Endometrium (tissue), 2 donors: ENCODE data around the gene ELAPOR1.

Experiments
- FAIRE-seq: peaks from 2 replicates; lab custom pipeline; 2012; peaks lifted over from hg19 to GRCh38; lab: Jason Lieb, UNC
- donor health status: control.
- donor health status: control.

ELAPOR1 gene

DNA sequence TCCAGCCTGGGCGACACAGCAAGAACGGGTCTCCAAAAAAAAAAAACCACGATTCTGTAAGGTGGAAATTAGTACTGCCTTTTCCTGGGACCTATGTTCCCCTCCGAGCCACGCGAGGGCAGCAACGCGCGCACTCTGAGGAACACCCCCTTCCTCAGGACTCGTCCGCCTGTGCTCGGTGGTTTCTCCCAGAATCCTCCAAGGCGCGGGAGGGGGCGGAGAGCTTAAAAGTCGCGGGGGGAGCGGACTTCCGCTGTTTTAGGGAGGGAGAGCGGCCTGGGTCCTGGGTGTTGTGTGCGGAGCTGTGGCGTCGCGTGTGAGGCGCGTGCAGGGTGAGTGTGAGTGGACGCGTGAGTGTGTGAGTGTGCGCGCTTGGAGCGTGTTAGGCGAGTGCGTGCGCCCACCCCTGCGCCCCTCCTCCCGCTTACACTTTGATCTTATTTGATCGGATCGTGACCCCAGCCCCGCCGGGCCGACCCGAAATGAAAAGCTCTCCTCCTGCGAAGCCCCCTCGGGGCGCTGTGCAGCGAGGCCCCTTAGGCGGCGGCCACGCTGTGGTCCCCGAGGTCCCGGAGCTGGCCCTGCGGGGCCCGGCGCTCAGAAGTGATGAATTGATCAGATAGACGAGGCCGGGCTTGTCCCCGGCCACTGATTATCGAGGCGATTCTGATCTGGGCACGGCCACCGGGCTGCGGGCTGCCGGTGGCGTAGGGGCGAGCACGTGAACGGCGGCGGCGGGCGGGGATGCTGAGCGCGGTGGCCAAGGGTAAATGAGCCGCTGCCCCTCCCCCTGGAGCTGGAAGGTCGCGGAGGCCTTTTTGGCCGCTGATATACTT lies 13.8 kb upstream of the ELAPOR1 start:
- FAIRE-seq, result peak; percentile 83

DNA sequence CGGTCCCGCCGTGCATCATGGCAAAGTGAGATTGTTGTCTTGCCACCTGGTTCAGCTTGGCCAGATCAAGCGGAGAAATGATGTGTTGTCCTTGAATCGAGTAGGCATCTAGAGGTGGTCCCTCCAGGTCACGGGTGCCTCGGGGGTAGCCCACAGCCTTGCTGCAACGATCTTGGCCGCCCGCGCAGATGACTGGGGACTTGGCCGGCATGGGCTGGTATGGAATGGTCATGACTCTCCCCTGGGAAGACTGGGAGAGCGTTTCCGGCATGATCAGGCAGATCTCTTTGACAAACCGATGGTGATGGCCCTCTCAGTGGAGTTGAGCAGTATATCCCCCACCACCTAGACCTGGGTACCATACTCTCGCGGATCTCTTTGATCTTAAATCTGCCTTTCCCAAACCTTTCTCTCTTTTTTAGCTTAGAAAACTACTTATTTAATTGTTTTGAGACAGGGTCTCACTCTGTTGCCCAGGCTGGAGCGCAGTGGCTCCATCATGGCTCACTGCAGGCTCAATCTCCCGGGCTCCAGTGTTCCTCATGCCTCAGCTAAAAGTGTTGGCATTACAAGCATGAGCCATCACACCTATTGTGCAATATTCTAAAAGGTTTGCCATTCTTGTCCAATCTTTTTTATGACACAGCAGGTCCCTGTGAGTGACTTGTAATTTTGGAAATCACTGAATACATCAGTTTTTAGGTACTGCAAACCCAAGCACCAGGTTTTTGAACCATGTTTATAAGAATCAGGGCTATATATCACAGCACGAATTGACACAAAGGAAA lies 9.4 kb upstream of the ELAPOR1 start:
- no peak for FAIRE-seq

GRCh38 chr1:109105881-109106280 lies 8.0 kb upstream of the ELAPOR1 start:
- no peak for FAIRE-seq

DNA sequence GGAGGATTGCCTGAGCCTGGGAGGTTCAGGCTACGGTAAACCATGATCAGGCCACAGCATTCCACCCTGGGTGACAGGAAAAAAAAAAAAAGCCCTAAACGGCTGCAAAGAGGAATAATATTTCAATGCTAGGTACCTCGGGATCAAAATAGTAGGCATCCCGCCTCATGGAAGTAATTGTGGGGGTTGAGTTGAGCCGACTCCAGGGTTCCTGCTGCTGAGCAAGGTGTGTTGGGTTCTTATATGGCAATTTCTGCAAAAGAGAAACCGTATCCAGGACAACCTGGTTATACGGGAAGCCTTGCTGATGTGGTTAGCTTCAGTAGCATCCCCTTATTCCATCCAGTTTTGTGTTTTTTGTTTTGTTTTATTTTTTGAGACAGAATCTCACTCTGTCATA lies 6.1 kb upstream of the ELAPOR1 start:
- FAIRE-seq, result no peak

DNA sequence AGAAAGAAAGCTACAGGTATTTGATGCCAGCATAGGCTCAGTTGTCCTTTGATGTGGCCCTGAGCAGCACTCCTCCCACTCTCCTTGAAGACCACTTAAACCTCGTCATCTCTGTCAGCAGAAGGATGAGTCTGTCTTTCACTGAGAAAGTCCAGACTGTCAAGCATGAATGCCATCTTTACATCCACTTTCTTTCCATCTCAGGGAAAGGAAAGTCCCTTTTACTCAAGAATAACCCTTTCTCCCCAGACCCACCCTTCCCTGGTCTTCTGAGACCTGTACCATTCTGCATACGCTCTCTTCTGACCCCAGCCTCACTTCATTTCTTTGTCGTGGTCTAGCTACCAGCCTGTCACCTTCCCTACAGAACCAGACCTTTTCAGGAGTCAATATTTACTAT lies 4.0 kb upstream of the ELAPOR1 start:
- no peak for FAIRE-seq

- no peak for FAIRE-seq
Measured at GRCh38 chr1:109111386-109112055, 2.4 kb upstream of the ELAPOR1 start.

DNA sequence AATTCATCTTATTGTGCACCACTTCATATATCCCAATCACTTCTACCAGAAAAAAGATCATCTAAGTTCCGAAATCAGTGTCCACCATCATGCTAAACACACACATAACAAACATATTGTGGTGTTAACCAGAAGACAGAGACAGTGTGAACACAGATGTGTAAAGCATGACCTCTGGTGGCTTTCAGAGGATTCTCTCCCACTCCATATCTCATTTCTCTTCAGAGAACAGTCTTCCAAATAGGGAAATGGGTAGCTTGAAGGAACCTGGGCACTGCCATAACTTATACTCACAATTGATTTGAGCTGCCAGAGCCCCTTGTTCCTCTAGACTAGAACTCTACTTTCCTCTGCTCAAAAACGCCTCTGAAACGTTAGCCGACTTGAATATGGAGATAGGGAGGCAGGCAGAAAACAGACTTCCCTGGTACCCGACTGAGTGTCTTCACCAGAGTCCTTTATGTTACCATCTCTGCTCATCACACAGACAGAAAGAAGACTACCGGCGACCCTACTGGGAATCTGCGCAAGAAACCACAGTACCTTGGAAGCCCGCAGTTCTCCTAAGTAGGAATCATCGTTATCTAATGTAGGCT lies 1.8 kb upstream of the ELAPOR1 start:
- FAIRE-seq, result no peak

DNA sequence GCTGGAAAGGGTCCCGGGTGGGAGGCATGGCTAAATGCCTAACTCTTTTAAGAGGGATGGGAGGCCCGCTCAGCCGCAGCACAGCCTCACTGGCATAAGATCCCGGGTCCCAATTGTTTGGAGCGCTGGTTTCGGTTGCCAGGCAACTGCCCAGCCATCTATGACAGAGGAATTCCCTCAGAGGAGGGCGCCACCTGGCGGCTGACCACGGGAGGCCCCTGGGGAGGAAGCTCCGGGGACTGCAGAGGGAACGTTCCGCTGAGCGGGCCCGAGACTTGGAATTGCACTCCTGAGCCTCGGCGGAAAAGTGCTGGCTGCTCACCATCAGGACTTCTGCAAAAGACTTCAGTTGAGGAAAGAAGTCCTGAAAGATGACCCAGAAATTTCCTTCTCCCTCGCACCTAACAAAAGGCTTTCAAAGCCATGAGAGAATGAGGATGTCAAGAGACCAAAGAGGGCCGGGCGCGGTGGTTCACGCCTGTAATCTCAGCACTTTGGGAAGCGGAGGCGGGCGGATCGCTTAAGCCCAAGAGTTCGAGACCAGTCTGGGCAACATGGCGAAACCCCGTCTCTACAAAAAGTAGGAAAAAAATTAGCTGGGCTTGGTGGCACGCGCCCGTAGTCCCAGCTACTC lies 1.1 kb upstream of the ELAPOR1 start:
- FAIRE-seq, result no peak

DNA sequence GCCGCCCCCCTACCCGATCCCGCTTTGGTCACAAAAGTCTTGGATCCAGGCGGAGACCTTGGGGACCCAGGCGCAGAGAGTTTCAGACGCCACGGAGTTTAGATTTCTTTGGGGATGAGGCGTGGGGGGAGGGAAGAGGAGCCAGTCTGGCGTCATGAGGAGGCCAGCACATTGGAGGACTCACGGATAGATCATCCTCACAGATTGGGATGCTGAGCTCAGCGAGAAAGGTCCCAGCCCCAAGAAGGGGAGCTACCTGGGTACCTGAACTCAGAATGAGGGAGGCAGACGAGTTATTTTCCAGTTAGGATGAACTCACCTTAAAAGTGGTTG lies 393 bp downstream of the ELAPOR1 start:
- no peak for FAIRE-seq

GRCh38 chr1:109115685-109116084 lies 1.8 kb downstream of the ELAPOR1 start:
- FAIRE-seq, result no peak

DNA sequence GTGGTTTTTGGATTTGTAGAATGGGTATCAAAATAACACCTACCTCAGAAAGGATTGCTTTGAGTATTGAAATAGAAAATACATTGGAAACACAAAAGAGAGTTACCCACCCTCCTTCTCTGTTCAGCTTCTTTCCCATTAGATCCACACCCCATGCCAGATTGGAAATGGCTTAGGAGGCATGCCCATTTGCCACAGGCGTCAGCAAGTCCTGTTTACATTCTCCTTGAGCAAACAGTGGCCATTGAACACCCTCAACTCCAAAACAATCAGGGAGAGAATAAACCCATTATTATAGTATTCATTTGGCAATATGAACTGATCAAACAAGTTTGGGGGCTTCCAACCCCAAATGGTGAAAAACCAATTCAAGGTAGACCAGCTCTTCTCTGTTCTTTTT lies 2.4 kb downstream of the ELAPOR1 start:
- FAIRE-seq, result no peak

- FAIRE-seq, result no peak
Measured at GRCh38 chr1:109118089-109118488, 4.2 kb downstream of the ELAPOR1 start.

DNA sequence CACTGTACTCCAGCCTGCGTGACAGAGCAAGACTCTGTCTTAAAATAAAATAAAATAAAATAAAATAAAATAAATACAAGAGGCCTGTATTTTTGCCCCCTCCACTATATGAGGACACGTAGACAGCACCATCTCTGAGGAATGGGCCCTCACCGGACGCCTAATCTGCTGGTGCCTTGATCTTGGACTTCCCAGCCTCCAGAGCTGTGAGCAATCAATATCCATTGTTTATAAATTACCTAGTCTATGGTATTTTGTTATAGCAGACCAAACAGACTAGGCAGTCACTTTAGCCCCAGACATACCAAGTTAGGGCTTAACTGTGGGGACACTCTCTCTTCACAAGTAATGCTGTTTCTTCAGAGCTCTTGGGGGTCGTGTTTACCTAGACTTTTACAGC lies 6.4 kb downstream of the ELAPOR1 start:
- no peak for FAIRE-seq

DNA sequence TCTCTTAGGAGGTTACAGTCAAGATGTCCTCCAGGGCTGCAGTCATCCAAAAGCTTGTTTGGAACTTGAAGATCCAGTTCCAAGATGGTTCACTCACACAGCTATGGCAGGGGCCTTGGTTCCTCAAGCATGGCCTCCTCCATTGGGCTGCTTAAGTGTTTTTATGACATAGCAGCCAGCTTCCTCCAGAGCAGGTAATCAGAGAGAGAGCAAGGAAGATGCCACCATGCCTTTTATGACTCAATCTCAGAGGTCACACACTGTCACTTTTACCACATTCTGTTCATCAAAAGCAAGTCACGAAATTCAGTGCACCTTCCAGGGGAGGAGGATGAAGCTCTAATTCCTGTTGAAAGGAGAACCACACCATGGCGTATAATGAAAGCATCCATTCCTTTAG lies 17.1 kb downstream of the ELAPOR1 start:
- FAIRE-seq, result no peak

DNA sequence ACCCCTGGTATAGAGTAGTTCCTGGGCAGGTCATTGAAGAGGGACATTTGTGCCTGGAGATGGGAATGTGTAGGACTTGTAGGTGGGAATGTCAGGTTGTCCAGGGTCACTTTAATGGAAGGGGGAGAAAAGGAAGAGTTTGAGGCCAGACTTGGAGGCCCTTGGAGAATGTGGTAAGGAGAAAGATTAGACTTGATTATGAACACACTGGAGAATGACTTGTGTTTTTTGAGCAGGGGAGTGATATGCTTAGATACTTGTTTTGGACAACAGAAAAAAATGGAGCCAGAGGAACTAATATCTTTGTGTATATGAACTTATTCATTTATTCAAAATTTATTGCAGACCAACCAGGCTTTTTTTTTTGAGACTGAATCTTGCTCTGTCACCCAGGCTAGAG lies 17.9 kb downstream of the ELAPOR1 start:
- no peak for FAIRE-seq

- no peak for FAIRE-seq
Measured at GRCh38 chr1:109133002-109133706, 19.2 kb downstream of the ELAPOR1 start.

DNA sequence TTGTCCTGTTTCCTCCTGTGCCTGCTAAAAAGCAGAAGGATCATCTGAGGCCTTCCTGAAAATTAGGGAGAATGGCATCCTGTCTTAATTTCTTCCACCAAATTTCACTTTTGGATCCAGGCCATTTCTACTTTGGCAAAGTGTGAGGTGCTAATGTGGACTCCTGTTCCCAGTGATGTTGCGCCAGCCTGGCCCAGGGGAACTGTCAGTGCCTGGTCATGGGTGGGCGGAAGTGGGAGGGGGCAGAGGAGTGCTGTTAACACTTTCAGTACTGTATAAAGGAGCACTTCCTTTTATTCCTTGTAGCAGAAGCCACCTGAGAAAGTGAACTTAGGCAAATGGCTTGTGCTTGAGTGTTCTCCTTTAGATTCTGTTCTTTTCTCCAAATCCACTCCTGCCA lies 19.9 kb downstream of the ELAPOR1 start:
- FAIRE-seq, result no peak

- no peak for FAIRE-seq
Measured at GRCh38 chr1:109134423-109134822, 20.5 kb downstream of the ELAPOR1 start.

DNA sequence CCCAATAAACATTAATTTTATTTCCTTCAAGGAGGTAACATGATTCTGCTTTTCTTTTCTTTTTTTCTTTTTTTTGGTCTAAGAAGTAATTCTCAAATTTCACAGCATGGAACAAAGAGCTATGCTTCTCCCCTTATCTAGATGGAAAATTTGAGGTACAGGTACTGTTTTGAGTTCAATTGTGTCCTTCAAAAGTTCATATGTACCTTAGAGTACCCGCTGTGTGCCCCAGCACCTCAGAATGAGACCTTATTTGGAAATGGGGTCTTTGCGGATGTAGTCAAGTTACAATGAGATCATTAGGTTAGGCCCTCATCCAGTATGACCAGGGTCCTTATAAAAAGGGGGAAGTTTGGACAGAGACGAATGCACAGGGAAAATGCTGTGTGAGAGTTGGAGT lies 22.0 kb downstream of the ELAPOR1 start:
- FAIRE-seq, result no peak

GRCh38 chr1:109136766-109137165 lies 22.9 kb downstream of the ELAPOR1 start:
- FAIRE-seq, result no peak

- no peak for FAIRE-seq
Measured at GRCh38 chr1:109137958-109138357, 24.0 kb downstream of the ELAPOR1 start.

DNA sequence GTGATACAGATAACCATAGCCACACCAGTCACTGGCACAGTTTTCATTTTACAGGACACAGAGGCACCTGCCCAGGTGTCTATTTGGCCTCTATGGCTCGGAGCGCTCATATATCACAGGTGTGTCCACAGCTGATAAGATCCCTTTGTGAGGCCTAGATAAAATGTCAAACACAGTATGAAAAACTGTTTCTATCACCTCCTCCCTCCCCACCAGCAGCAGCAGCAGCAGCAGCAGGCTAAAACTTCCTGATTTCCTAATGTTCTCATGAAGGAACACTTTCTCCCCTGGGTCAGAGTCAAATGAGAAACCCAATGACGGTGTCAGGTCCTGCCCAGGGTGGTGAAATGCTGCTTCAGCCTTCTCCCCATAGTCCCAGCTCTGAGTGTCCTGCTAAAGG lies 24.4 kb downstream of the ELAPOR1 start:
- FAIRE-seq, result no peak
